Measurements from ENCODE around the gene VPS16.

DNA sequence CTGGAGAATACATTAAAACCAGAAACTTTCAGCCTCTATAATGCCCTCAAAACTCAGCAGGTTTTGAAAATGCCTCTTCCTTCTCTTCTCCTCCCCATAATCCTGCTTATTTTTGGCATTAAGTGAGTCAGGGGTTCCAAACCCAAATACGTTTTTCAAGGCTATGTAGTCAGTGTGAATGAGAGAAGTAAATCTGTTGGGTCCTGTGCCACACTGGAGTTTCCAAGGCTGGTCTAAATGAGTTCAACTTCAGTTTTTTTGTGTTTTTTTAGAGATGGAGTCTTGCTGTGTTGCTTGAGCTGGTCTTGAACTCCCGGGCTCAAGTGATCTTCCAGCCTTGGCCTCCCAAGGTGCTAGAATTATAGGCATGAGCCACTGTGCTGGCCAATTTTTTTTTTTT is 53.7 kb downstream of the VPS16 start:
- TF ChIP-seq, protein P1, sequence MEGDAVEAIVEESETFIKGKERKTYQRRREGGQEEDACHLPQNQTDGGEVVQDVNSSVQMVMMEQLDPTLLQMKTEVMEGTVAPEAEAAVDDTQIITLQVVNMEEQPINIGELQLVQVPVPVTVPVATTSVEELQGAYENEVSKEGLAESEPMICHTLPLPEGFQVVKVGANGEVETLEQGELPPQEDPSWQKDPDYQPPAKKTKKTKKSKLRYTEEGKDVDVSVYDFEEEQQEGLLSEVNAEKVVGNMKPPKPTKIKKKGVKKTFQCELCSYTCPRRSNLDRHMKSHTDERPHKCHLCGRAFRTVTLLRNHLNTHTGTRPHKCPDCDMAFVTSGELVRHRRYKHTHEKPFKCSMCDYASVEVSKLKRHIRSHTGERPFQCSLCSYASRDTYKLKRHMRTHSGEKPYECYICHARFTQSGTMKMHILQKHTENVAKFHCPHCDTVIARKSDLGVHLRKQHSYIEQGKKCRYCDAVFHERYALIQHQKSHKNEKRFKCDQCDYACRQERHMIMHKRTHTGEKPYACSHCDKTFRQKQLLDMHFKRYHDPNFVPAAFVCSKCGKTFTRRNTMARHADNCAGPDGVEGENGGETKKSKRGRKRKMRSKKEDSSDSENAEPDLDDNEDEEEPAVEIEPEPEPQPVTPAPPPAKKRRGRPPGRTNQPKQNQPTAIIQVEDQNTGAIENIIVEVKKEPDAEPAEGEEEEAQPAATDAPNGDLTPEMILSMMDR (IDR thresholded peaks at IDR 0.05): no peak
- TF ChIP-seq HMGA2 (CRISPR knock-in tag; IDR thresholded peaks at IDR 0.05): no peak
- TF ChIP-seq FOXJ3 (CRISPR knock-in tag; IDR thresholded peaks at IDR 0.05; ENCODE audit: borderline replicate concordance): no peak
- TF ChIP-seq KAT7 (CRISPR knock-in tag; IDR thresholded peaks at IDR 0.05; ENCODE audit: borderline replicate concordance): no peak
- TF ChIP-seq CREM (CRISPR knock-in tag; IDR thresholded peaks at IDR 0.05): no peak
- TF ChIP-seq, protein P2, sequence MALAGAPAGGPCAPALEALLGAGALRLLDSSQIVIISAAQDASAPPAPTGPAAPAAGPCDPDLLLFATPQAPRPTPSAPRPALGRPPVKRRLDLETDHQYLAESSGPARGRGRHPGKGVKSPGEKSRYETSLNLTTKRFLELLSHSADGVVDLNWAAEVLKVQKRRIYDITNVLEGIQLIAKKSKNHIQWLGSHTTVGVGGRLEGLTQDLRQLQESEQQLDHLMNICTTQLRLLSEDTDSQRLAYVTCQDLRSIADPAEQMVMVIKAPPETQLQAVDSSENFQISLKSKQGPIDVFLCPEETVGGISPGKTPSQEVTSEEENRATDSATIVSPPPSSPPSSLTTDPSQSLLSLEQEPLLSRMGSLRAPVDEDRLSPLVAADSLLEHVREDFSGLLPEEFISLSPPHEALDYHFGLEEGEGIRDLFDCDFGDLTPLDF (CRISPR knock-in tag; IDR thresholded peaks at IDR 0.05): no peak
- no peak for TF ChIP-seq FOXK1 (CRISPR knock-in tag; IDR thresholded peaks at IDR 0.05)
- no peak for TF ChIP-seq ESRRA (CRISPR knock-in tag; IDR thresholded peaks at IDR 0.05; ENCODE audit: borderline replicate concordance)
- no peak for TF ChIP-seq NFYB (CRISPR knock-in tag; conservative IDR thresholded peaks at IDR 0.05; ENCODE audit: low read depth)
- TF ChIP-seq TCF7 (CRISPR knock-in tag; IDR thresholded peaks at IDR 0.05; ENCODE audit: low read depth): no peak
- TF ChIP-seq GRHL2 (CRISPR knock-in tag; IDR thresholded peaks at IDR 0.05; ENCODE audit: insufficient replicate concordance, severe bottlenecking): no peak
